ENCODE measurements around the gene SEMG2. TPM values are rescaled to one million over a fixed set of nuclear protein-coding genes. Genes with fewer than 3 reads are reported as not detected.

SEMG2 gene
- total RNA-seq, 2 experiments from 2014 or later: not detected

DNA sequence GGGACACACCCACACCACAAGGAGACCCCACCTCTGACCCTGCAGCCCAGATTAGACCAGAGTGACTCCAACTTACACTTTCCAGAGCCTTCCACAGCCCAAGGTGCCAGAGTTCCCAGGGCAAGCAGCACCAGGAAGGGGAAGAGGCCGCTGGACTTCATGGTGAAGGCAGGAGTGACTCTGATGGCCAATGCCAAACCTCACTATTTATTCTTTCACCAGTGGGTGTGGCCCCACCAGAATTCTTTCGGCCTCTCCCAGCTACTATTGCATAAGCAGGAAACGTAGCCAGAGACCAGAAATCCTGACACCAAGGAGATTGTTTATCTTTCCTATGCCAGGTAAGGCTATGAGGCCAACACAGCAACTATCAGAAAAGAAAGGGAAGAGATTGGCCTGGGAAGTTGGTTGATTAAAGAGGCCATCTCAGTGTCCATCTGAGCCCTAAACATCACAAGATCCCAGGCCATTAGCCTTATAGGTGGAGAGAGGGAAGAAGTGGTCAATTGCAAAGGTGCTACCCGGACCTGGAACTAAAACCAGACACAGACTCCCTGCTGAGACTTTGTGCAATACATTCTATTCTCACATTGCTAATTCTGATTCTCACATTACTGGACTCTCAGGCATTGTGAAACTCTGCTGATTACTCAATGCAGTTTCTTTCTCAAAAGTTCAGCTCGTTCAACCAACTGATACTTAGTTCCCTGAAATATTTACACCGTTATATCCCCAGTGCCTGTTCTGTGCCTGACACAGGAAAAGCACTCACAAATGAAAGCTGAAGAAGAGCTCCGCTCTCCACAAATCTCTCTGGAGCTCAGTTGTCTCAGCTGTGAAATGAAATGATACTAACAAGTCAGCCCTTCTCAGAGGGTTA is 33.5 kb downstream of the SEMG2 start, which contains the start of gene SLPI:
SLPI (minus strand) TSS at position 182 of the 880 bp plus-strand sequence; CDS start at position 161, 21 bp downstream.
- Mint-ChIP-seq H3K36me3 (ENCODE audit: low read depth) (no peaks in the 10 kb centered on the region), H3K27ac (no peak within 1 kb of the TSS), H3K9me3 (no peaks in the 10 kb centered on the region), H3K4me3 (no peak within 1 kb of the TSS), H3K27me3 (peaks cover 21% of the 10 kb centered on the region), H3K4me1 (ENCODE audit: low read depth) (no peaks in the 10 kb centered on the region)
- DNase-seq (no peak), ATAC-seq (no peak)
- intact Hi-C loops (cut with micrococcal nuclease): no loop called here
- POLR2A ChIA-PET: no interaction called here
- no peak for TF ChIP-seq CTCF (IDR thresholded peaks at IDR 0.05)
- CTCF ChIA-PET: interaction anchor here (0.6 to 1.8 kb wide), 5 partner anchors 19 to 116 kb away, joined by 3 to 4 read pairs (median 4); no protein-coding TSS in a partner anchor

DNA sequence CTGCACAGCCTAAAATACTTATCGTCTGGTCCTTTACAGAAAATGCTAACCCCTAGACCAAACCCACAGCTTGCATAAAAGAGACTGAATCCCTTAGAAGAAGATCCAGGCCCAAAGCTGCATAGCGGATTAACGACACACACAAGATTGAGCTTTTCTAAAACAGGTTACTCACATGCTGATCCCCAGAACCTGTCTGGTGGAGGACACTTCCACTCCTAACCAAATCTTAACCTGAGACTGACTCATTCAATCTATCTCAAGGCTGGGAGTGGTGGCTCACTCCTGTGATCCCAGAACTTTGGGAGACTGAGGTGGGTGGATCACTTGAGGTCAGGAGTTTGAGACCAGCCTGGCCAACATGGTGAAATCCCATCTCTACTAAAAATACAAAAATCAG is 36.0 kb downstream of the SEMG2 start:
- no peak overlapping the region for H3K4me3 Mint-ChIP-seq
- ChIA-PET POLR2A (no interaction called here), CTCF (interaction anchor here (0.6 to 3.4 kb wide), 3 partner anchors 33 to 832 kb away, joined by 3 to 10 read pairs (median 5); no protein-coding TSS in a partner anchor)
- ATAC-seq (no peak), DNase-seq (no peak)
- H3K27me3 Mint-ChIP-seq: peaks cover 14% of the 10 kb centered on the region
- H3K9me3 Mint-ChIP-seq: no peaks in the 10 kb centered on the region
- intact Hi-C loops (cut with micrococcal nuclease): no loop called here
- no peaks in the 10 kb centered on the region for H3K4me1 Mint-ChIP-seq (ENCODE audit: low read depth)
- no peak overlapping the region for H3K27ac Mint-ChIP-seq
- H3K36me3 Mint-ChIP-seq (ENCODE audit: low read depth): no peaks in the 10 kb centered on the region
- TF ChIP-seq CTCF (IDR thresholded peaks at IDR 0.05): no peak

DNA sequence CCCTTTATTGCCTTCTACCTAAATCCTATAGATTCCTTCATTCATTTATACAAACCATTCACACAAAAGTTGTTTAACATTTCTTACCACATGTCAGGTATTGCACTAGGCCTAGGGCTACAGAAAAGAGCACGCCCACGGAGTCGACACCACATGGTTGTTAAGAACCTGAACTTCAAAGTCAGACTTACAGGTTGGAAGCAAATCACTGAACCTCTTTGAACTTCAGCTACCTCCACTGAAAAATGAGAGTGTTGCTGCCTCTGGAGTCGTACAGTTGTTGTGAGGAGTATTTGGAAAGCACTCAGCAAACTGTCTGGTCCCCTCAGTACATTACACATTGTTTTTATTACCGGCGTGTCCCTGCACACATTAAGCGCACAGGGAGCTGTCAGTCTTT is 36.5 kb downstream of the SEMG2 start:
- no peak for TF ChIP-seq CTCF (IDR thresholded peaks at IDR 0.05)
- H3K4me1 Mint-ChIP-seq (ENCODE audit: low read depth): no peaks in the 10 kb centered on the region
- ChIA-PET POLR2A (no interaction called here), CTCF (interaction anchor here (3.4 kb wide), 1 partner anchor 119 kb away, joined by 10 read pairs; no protein-coding TSS in a partner anchor)
- no peaks in the 10 kb centered on the region for H3K36me3 Mint-ChIP-seq (ENCODE audit: low read depth)
- no peak overlapping the region for H3K27ac Mint-ChIP-seq
- ATAC-seq (no peak), DNase-seq (peak; percentile 8)
- H3K9me3 Mint-ChIP-seq: no peaks in the 10 kb centered on the region
- no peak overlapping the region for H3K4me3 Mint-ChIP-seq
- peaks cover 10% of the 10 kb centered on the region for H3K27me3 Mint-ChIP-seq
- intact Hi-C loops (cut with micrococcal nuclease): no loop called here

GRCh38 chr20:45258259-45258658 is 37.1 kb downstream of the SEMG2 start:
- H3K27ac Mint-ChIP-seq: no peak overlapping the region
- ChIA-PET POLR2A (no interaction called here), CTCF (interaction anchor here (3.4 kb wide), 1 partner anchor 119 kb away, joined by 10 read pairs; no protein-coding TSS in a partner anchor)
- ATAC-seq (no peak), DNase-seq (no peak)
- H3K4me3 Mint-ChIP-seq: no peak overlapping the region
- no peaks in the 10 kb centered on the region for H3K4me1 Mint-ChIP-seq (ENCODE audit: low read depth)
- TF ChIP-seq CTCF (IDR thresholded peaks at IDR 0.05): no peak
- H3K27me3 Mint-ChIP-seq: peaks cover 11% of the 10 kb centered on the region
- H3K36me3 Mint-ChIP-seq (ENCODE audit: low read depth): no peaks in the 10 kb centered on the region
- H3K9me3 Mint-ChIP-seq: no peaks in the 10 kb centered on the region
- intact Hi-C loops (cut with micrococcal nuclease): no loop called here

DNA sequence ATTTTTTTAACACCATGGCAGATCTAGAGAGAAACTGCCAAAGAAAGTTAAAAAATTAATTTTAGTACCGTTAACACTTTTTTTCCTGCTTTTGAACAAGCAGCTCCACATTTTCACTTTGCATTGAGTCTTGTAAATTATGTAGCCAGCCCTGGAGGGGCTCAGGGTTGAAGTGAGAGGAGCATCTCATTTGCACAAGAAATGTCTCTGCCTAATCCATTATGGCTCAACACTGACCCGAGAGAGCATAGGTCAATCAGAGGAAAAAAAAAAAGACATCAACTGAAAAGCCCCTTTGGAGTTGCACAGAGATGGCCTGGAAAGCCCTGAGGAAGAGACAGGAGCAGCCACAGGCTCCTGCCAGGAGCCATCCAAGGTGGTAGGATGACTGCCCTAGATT is 37.5 kb downstream of the SEMG2 start:
- H3K27me3 Mint-ChIP-seq: peaks cover 9% of the 10 kb centered on the region
- ATAC-seq: no peak
- H3K9me3 Mint-ChIP-seq: no peaks in the 10 kb centered on the region
- H3K36me3 Mint-ChIP-seq (ENCODE audit: low read depth): no peaks in the 10 kb centered on the region
- no peaks in the 10 kb centered on the region for H3K4me1 Mint-ChIP-seq (ENCODE audit: low read depth)
- TF ChIP-seq CTCF (IDR thresholded peaks at IDR 0.05): no peak
- intact Hi-C loops (cut with micrococcal nuclease): no loop called here
- no peak overlapping the region for H3K27ac Mint-ChIP-seq
- H3K4me3 Mint-ChIP-seq: no peak overlapping the region
- ChIA-PET POLR2A (no interaction called here), CTCF (interaction anchor here (1.1 to 3.4 kb wide), 2 partner anchors 35 to 120 kb away, joined by 3 to 10 read pairs; no protein-coding TSS in a partner anchor)
- no peak for DNase-seq

Measured in activated CD8-positive, alpha-beta T cell treated with anti-CD3 and anti-CD28 coated beads for 36 hours (primary cell).